IPS-20b (cell line): ENCODE results near the gene TULP4.
"Not testable (repeated sequence)": the region's sequence is repeated elsewhere in the genome, so short reads cannot be mapped to it uniquely, and the experiment has no call there.

ENCODE experiments used
- H3K27ac ChIP-seq: one replicate; pipeline ENCODE4 v1.5.1; 2013; ENCODE audit warnings: low read length
- H3K27me3 ChIP-seq: 2 replicates; pipeline ENCODE4 v1.6.1; 2013; ENCODE audit warnings: mild to moderate bottlenecking, low read length, inconsistent platforms; ENCODE audit not compliant: insufficient read depth
- H3K36me3 ChIP-seq: 2 replicates; pipeline ENCODE4 v1.6.1; 2013; ENCODE audit warnings: low read depth, mild to moderate bottlenecking, inconsistent platforms, low read length, moderate library complexity; ENCODE audit not compliant: insufficient read depth
- H3K4me1 ChIP-seq: 2 replicates; pipeline ENCODE4 v1.6.1; 2013; ENCODE audit warnings: mild to moderate bottlenecking, control low read depth, inconsistent platforms, low read length, moderate library complexity; ENCODE audit not compliant: insufficient read depth
- H3K4me3 ChIP-seq: 2 replicates; pipeline ENCODE4 v1.5.1; 2013; ENCODE audit warnings: mild to moderate bottlenecking, low read length, inconsistent platforms
- H3K9ac ChIP-seq: 2 replicates; pipeline ENCODE4 v1.6.1; 2013; ENCODE audit warnings: low read depth, mild to moderate bottlenecking, inconsistent platforms, low read length, moderate library complexity
- H3K9me3 ChIP-seq: 2 replicates; pipeline ENCODE4 v1.6.1; 2013; ENCODE audit warnings: mild to moderate bottlenecking, low read depth, low read length, inconsistent platforms; ENCODE audit not compliant: insufficient read depth

The TULP4 gene

DNA sequence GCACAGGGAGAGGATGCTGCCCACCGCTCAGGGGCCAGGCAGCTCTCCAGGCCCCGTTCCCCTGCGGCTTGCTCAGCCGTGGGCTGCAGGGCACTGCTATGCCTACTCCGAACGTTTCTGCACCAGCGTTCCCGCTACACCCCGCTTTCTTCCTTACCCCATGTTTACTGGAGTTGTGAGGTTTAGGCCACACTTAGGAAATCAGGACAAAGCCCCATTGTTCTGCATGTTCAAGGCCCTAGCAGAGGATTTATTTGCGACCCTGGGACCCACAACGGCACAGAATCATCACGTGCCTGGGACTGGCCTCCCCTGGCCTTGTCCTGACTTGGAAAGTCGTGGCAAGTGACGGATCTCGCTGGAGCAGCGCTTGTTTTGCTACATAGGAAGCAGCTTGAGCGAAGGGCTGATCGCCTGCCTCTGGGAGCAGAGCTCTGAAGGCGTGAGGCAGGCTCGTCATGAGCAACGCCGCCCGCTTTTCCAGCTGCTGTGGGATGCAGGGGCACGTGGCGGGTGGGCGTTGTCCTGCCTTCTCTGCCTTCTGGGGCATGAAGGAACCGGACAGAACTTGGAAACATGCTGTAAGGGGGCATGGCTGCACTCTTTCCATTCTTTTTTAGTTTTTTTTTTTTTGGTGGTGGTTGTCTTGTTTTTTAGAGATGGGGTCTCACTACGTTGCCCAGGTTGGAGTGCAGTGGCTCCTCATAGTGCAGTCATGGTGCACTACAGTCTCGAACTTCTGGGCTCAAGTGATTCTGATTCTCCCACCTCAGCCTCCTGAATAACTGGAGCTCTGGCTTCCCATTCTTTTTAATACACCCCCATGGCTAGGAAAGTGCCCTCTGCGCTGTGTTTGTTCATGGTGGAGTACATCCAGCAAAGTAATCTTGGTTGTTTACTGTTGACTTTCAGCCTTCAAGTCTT, 233.0 kb downstream of the TULP4 start:
- H3K4me1 ChIP-seq: peaks cover 14% of the 10 kb centered on the region
- H3K9me3 ChIP-seq: no peaks in the 10 kb centered on the region
- no peak overlapping the region for H3K4me3 ChIP-seq
- no peak overlapping the region for H3K9ac ChIP-seq
- no peaks in the 10 kb centered on the region for H3K36me3 ChIP-seq
- no peak overlapping the region for H3K27ac ChIP-seq
- H3K27me3 ChIP-seq: no peaks in the 10 kb centered on the region

DNA sequence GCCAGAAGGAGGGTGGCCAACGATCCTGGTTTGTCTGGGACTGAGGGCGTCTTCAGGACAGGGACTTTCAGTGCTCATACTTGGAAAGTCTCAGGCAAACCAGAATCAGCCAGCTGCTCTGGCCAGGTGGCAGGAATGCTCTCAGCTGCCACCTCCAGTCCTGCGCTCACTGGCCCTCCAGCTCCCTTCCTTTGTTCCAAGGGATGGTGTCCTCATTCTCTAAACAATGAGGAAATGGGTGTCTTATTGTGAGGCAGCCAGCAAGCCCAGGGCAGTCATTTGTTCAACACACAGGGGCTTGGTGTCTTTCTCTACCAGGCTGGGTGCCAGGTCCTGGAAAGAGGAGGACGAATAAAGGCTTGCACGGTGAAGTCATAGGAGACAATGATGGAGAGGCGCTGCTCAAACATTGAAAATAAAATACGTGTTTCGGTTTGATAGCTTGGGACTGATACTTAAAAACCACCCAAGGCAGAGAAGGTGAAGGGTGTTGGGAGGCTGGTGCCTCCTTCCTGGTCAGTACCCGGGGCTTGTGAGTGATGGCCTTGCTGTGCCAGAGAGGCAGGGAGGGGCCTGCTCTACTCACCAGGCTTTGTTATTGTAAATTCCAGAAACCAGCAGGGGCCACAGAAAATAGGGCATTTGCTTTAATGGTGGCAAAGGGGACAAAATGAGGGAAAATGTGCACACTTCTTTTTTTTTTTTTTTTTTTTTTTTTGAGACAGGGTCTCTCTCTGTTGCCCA, 236.3 kb downstream of the TULP4 start:
- Histone ChIP-seq H3K4me3 (peak overlapping the region; percentile 30; the same call in 1 of the 2 replicates), H3K9ac (peak overlapping the region; percentile 61; the same call in 1 of the 2 replicates)

DNA sequence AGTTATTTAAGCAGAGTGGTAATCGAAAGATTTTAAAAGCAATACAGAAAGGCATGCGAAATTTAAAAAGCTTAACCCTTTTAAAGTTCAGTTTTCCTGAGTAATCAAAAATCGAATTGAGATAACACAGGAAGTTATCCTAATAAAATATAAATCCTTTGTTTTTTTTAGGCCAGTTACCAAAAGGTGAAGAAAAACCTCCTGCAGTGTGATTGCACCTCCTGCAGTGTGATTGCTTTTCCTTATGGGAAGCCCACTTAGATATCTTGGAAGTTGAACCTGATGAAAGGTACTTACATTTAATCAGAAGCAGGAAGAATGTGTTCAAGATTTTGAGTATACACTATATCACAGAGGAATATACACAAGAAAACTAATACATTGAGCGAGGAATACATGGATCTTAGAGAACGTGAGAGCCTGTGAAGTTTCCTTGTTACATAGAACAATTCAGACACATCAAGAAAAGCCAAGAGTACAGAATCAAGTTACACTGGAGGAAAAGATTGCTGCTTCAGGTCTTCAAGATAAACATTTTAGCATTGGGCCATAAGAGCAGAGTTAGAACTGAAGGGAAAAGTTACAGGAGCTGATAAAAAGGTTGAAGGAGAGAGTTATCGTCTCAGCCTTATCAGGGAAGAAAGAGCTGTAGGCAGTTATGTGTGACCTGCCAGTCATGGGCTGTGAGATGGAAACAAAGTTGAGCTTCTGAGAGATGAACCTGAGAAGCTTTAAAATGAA, 240.0 kb downstream of the TULP4 start:
- Histone ChIP-seq H3K4me1 (peaks cover 14% of the 10 kb centered on the region), H3K9me3 (no peaks in the 10 kb centered on the region), H3K27me3 (no peaks in the 10 kb centered on the region), H3K4me3 (no peak overlapping the region), H3K36me3 (no peaks in the 10 kb centered on the region), H3K9ac (no peak overlapping the region), H3K27ac (no peak overlapping the region)

More for the DNA sequence above, 236.3 kb downstream of the TULP4 start:
- Histone ChIP-seq H3K4me1 (peaks cover 14% of the 10 kb centered on the region), H3K36me3 (no peaks in the 10 kb centered on the region), H3K27me3 (no peaks in the 10 kb centered on the region), H3K9me3 (no peaks in the 10 kb centered on the region), H3K27ac (peak overlapping the region; percentile 35)

DNA sequence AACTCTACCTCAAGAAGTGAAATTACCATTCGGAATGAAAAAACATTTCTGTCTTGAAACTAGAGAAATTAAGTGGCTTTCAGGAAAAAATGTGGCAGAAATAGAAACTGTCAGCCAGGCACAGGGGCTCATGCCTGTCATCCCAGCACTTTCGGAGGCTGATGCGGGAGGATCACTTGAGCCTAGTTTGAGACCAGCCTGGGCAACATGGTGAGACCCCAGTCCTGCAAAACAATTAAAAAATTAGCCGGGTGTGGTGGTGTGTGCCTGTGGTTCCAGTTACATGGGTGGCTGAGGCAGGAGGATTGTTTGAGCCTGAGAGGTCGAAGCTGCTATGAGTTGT, 240.5 kb downstream of the TULP4 start:
- H3K27ac ChIP-seq: no peak overlapping the region
- no peaks in the 10 kb centered on the region for H3K9me3 ChIP-seq
- no peaks in the 10 kb centered on the region for H3K36me3 ChIP-seq
- H3K9ac ChIP-seq: no peak overlapping the region
- H3K4me1 ChIP-seq: peaks cover 13% of the 10 kb centered on the region
- no peaks in the 10 kb centered on the region for H3K27me3 ChIP-seq
- no peak overlapping the region for H3K4me3 ChIP-seq

DNA sequence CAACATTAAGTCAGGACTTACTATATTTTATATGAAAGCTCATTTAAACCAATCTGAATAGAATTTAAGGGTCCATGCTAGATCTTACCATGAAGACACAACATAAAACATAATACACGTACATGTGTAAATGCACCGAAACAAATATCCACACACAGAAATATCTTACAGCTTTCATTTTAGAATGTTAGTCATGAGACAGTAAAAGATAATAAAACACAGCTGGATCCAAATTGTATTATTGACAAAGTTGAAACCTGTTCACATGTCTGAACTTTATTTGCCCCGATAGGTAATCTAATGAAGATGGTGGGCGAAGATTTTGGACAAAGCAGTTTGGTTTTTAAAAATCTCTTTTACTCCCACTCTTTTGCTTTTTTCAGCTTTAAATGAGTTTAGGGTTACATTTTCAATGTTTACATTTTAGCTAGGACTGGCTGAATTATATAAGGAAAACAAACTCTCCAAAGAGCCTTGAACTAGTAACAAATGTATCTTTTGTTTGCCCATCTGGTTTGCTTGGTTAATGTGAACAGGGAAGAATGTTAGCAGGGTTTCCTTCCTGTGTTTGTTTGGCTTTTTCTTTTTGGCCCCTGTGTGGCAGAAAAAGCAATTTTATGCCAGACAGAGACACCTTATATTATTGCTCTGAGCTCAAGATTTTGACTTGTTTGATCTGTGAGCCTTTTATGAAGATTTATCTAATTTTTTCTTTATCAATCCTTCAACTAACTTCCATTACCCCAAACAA, 242.5 kb downstream of the TULP4 start:
- Histone ChIP-seq H3K27ac (no peak overlapping the region), H3K4me1 (no peaks in the 10 kb centered on the region), H3K36me3 (no peaks in the 10 kb centered on the region), H3K9me3 (no peaks in the 10 kb centered on the region), H3K27me3 (peaks cover 6% of the 10 kb centered on the region; the same call in 1 of the 2 replicates), H3K4me3 (no peak overlapping the region), H3K9ac (no peak overlapping the region)

DNA sequence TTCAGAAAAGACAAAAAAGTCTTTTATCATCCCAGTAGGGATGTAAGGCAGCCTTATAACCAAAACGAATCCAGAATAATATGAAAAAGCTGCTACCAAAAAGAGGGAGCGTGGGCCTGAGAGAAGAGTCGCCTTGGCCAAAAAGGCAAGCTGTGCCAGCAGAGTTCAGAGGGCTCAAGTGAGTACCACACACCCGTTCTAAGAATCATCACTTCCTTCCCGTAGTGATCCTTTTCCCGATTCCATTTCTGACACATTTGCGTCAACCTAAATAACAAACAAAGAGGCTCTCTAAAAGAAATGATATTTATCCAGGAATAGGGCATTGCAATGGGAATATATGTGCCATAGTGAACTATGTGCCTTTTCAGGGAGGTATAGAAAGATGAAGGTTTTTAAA, 243.8 kb downstream of the TULP4 start:
- 0 out of 2 replicates have a peak, but pooled peaks cover under 1% of the 10 kb centered on the region for H3K4me1 ChIP-seq
- no peaks in the 10 kb centered on the region for H3K9me3 ChIP-seq
- no peaks in the 10 kb centered on the region for H3K36me3 ChIP-seq
- no peak overlapping the region for H3K9ac ChIP-seq
- peaks cover 6% of the 10 kb centered on the region; the same call in 1 of the 2 replicates for H3K27me3 ChIP-seq
- no peak overlapping the region for H3K27ac ChIP-seq
- H3K4me3 ChIP-seq: no peak overlapping the region

DNA sequence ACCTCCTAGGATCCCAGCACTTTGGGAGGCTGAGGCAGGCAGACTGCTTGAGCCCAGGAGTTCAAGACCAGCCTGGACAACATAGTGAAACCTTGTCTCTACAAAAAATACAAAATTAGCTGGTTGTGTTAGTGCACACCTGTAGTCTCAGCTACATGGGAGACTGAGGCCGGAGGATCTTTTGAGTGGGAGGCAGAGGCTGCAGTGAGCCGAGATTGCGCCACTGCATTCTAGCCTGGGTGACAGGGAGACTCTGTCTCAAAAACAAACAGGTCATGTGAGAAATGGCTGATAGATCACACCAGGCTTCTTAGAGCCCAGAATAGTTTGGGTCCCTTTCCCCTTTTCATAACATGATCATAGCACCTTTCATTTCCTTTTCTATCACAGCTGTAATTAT, 244.8 kb downstream of the TULP4 start:
- H3K9ac ChIP-seq, H3K36me3 ChIP-seq, H3K4me1 ChIP-seq, H3K9me3 ChIP-seq, H3K4me3 ChIP-seq, H3K27ac ChIP-seq, H3K27me3 ChIP-seq: not testable (repeated sequence)

DNA sequence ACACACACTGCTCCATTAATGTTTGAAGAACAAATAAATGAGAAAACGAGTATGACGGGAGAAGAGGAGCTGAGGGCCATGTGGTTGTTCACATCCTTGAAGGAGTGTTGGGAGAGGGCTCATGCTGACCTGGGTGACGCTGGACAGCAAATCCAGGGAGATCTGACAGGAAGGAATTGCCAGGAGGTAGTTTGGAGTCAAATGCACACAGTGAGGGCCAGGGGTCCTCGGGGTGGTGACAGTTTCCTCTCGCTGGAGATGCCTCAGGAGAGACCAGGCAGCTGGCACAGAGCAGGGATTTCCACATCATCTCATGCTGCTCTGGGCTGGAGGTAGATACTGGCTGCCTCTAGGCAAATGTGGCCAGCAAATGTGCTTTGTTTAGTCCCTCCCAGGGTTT, 245.7 kb downstream of the TULP4 start:
- no peaks in the 10 kb centered on the region for H3K9me3 ChIP-seq
- 0 out of 2 replicates have a peak, but pooled peaks cover 4% of the 10 kb centered on the region for H3K4me1 ChIP-seq

DNA sequence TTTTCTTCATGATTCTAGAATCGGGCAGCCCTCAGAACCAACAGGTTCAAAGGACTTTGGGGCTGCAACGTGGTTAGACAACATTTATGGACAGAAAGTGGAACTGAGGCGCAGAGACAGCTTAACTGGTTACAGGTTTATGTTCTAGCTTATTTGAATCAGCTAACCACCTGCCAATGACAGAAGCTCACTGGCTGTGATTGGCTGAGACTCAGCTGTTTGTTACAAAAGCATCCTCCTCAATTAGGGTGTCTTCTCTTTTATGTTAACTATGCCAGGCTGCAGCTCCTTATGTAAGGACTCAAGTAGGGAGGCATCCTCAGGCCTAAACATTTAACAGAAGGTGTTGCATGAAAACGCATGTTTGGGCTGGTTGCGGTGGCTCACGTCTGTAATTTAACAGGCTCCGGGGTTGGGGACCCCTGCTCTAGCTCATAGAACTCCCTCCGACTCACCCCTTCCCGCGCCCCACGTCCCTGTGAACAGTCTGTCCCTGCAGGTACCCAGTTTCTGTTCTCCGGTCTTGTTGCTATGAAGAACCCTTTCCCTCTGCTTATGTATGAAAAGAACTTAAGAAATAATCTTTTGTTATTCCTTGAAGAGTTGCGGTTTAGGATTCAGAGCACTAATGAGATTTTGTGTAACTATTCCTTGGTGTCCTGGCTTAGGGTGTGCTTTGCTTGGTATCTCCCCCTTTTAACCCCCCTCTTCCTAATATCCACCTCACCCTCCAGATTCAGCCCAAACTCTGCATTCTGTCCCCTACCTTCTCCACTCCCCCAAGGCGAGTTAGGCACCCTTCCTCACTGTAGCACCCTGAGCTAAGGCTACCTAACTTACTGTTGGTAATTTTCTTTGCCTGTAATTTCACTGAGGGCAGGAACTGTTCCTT, 246.4 kb downstream of the TULP4 start:
- no peak overlapping the region for H3K9ac ChIP-seq
- H3K4me3 ChIP-seq: peak overlapping the region; percentile 76; the same call in 1 of the 2 replicates
- H3K9me3 ChIP-seq: no peaks in the 10 kb centered on the region
- H3K4me1 ChIP-seq: 0 out of 2 replicates have a peak, but pooled peaks cover 4% of the 10 kb centered on the region
- H3K27me3 ChIP-seq: peaks cover 6% of the 10 kb centered on the region; the same call in 1 of the 2 replicates
- H3K27ac ChIP-seq: no peak overlapping the region
- H3K36me3 ChIP-seq: no peaks in the 10 kb centered on the region

More for the DNA sequence above, 245.7 kb downstream of the TULP4 start:
- H3K36me3 ChIP-seq: no peaks in the 10 kb centered on the region
- no peak overlapping the region for H3K27ac ChIP-seq
- peaks cover 6% of the 10 kb centered on the region; the same call in 1 of the 2 replicates for H3K27me3 ChIP-seq
- no peak overlapping the region for H3K4me3 ChIP-seq
- no peak overlapping the region for H3K9ac ChIP-seq

DNA sequence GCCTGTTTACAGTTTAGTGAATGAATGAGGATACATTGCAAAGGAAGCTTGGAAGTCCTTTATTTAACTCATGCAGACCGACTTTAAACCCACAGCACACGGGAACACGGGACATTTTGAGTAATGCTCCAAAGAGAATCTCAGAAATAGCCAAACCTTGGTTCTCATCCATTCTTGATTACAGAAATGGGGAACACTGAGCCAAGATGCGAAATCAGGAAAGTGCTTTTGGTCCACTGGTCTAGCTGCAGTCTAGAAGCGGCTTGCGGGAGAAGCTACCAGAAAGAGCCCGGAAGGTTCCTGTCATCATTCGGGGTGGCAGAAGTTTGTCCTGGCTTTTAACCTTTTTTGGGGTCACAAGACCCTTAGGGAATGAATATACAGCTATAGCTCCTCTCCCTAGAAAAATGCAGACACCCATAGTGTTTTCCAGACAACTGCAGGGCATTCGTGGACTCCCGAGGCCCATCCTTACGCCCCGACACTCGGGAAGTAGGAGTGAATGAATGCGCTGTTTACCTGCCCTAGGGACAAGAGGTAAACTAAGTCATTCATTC, 247.2 kb downstream of the TULP4 start:
- peak overlapping the region; percentile 76 for H3K4me3 ChIP-seq
- H3K27ac ChIP-seq: no peak overlapping the region
- 0 out of 2 replicates have a peak, but pooled peaks cover 4% of the 10 kb centered on the region for H3K4me1 ChIP-seq

More for the DNA sequence above, 247.2 kb downstream of the TULP4 start:
- Histone ChIP-seq H3K9me3 (no peaks in the 10 kb centered on the region), H3K27me3 (peaks cover 6% of the 10 kb centered on the region; the same call in 1 of the 2 replicates), H3K9ac (peak overlapping the region; percentile 71), H3K36me3 (no peaks in the 10 kb centered on the region)
